ENCODE data around the gene SNRNP200.

DNA sequence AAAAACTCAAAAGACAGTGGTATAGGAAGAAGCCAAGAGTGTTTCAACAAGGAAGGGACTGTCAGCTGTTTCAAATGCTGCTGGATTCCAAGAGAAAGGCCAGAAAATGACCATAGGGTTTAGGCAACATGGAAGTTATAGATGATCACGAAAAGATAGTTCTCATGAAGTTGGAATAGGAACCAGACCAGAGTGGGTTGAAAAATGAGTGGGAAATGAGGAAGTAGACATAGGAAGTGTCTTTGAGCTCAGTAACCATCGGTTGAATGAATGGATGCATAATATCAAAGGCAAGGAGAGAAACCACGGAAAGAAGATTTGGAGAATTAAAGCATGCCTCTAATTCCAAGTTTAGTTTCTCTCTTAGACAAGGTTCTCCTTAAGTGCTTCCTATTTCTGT is 31.5 kb upstream of the SNRNP200 start:
- TF ChIP-seq, protein P1, sequence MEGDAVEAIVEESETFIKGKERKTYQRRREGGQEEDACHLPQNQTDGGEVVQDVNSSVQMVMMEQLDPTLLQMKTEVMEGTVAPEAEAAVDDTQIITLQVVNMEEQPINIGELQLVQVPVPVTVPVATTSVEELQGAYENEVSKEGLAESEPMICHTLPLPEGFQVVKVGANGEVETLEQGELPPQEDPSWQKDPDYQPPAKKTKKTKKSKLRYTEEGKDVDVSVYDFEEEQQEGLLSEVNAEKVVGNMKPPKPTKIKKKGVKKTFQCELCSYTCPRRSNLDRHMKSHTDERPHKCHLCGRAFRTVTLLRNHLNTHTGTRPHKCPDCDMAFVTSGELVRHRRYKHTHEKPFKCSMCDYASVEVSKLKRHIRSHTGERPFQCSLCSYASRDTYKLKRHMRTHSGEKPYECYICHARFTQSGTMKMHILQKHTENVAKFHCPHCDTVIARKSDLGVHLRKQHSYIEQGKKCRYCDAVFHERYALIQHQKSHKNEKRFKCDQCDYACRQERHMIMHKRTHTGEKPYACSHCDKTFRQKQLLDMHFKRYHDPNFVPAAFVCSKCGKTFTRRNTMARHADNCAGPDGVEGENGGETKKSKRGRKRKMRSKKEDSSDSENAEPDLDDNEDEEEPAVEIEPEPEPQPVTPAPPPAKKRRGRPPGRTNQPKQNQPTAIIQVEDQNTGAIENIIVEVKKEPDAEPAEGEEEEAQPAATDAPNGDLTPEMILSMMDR (IDR thresholded peaks at IDR 0.05), result no peak
- TF ChIP-seq POLR2A (IDR thresholded peaks at IDR 0.05) (no peak), POLR2AphosphoS5 (IDR thresholded peaks at IDR 0.05) (no peak), EP300 (IDR thresholded peaks at IDR 0.05) (no peak)
